CD4-positive, alpha-beta T cell treated with Interleukin-17A for 1 hour (primary cell): Measurements from ENCODE around the gene B4GALT7.

Source experiments
- DNase-seq: peaks from one replicate; pipeline ENCODE4 v3.0.0-alpha.2; 2020

B4GALT7 gene

GRCh38 chr5:177594071-177594470 lies 5.9 kb upstream of the B4GALT7 start:
- DNase-seq, result no peak

GRCh38 chr5:177595026-177595585 lies 4.8 kb upstream of the B4GALT7 start:
- no peak for DNase-seq

- no peak for DNase-seq
Observed at GRCh38 chr5:177595991-177596774, 3.7 kb upstream of the B4GALT7 start.

GRCh38 chr5:177596775-177597238 lies 3.1 kb upstream of the B4GALT7 start:
- DNase-seq, result no peak

GRCh38 chr5:177598477-177598876 lies 1.5 kb upstream of the B4GALT7 start:
- DNase-seq, result no peak

GRCh38 chr5:177600508-177601018 lies 631 bp downstream of the B4GALT7 start:
- DNase-seq, result peak; percentile 10

- no peak for DNase-seq
Observed at GRCh38 chr5:177601126-177601525, 1.2 kb downstream of the B4GALT7 start.

GRCh38 chr5:177601577-177602457 lies 1.9 kb downstream of the B4GALT7 start:
- DNase-seq, result no peak

- DNase-seq, result no peak
Observed at GRCh38 chr5:177602458-177602830, 2.5 kb downstream of the B4GALT7 start.

GRCh38 chr5:177603631-177604030 lies 3.7 kb downstream of the B4GALT7 start:
- DNase-seq, result no peak

GRCh38 chr5:177604116-177604521 lies 4.2 kb downstream of the B4GALT7 start:
- DNase-seq, result no peak

- no peak for DNase-seq
Observed at GRCh38 chr5:177604656-177605055, 4.7 kb downstream of the B4GALT7 start.

- no peak for DNase-seq
Observed at GRCh38 chr5:177605078-177605477, 5.1 kb downstream of the B4GALT7 start.

- DNase-seq, result no peak
Observed at GRCh38 chr5:177605667-177606066, 5.7 kb downstream of the B4GALT7 start.

- no peak for DNase-seq
Observed at GRCh38 chr5:177606071-177607051, 6.4 kb downstream of the B4GALT7 start.

- DNase-seq, result no peak
Observed at GRCh38 chr5:177607115-177607451, 7.2 kb downstream of the B4GALT7 start.

GRCh38 chr5:177607452-177608192 lies 7.7 kb downstream of the B4GALT7 start:
- peak; percentile 66 for DNase-seq

- DNase-seq, result no peak
Observed at GRCh38 chr5:177608243-177609075, 8.5 kb downstream of the B4GALT7 start.

- DNase-seq, result no peak
Observed at GRCh38 chr5:177609076-177610059, 9.4 kb downstream of the B4GALT7 start.
